Activated CD4-positive, alpha-beta T cell treated with anti-CD3 and anti-CD28 coated beads, Interleukin-2, amount 50 U/mL, for 4 hours (primary cell): Measurements from ENCODE around the gene PHC1.
A peak's percentile ranks its signal among the peaks of the same experiment; 100 is the strongest.
"Not testable (repeated sequence)": the region's sequence is repeated elsewhere in the genome, so short reads cannot be mapped to it uniquely, and the experiment has no call there.

ENCODE experiments used
- DNase-seq, 2 experiments: peaks; one replicate each; pipeline ENCODE4 v3.0.0-alpha.2; 2020

PHC1 gene

GRCh38 chr12:8911606-8912268, 2.6 kb upstream of the PHC1 start:
- DNase-seq, result no peak

- DNase-seq, result no peak
Measured at GRCh38 chr12:8912914-8913313, 1.4 kb upstream of the PHC1 start.

GRCh38 chr12:8913702-8914032, 642 bp upstream of the PHC1 start:
- DNase-seq, result no peak

GRCh38 chr12:8914716-8915526, 612 bp downstream of the PHC1 start:
- peak; percentile 42 to 44 for DNase-seq

- DNase-seq, result no peak
Measured at GRCh38 chr12:8916154-8916553, 1.8 kb downstream of the PHC1 start.

GRCh38 chr12:8917031-8917430, 2.7 kb downstream of the PHC1 start:
- no peak for DNase-seq

- DNase-seq, result no peak
Measured at GRCh38 chr12:8917751-8918150, 3.4 kb downstream of the PHC1 start.

GRCh38 chr12:8919643-8920042, 5.3 kb downstream of the PHC1 start:
- DNase-seq, result not testable (repeated sequence)

GRCh38 chr12:8922544-8922943, 8.2 kb downstream of the PHC1 start:
- DNase-seq, result no peak

GRCh38 chr12:8930655-8931323, 16.5 kb downstream of the PHC1 start:
- not testable (repeated sequence) for DNase-seq

- DNase-seq, result not testable (repeated sequence)
Measured at GRCh38 chr12:8932464-8932863, 18.2 kb downstream of the PHC1 start.

- DNase-seq, result not testable (repeated sequence)
Measured at GRCh38 chr12:8934080-8934479, 19.8 kb downstream of the PHC1 start.

- DNase-seq, result no peak
Measured at GRCh38 chr12:8936735-8937134, 22.4 kb downstream of the PHC1 start.

- not testable (repeated sequence) for DNase-seq
Measured at GRCh38 chr12:8937842-8938442, 23.6 kb downstream of the PHC1 start.

GRCh38 chr12:8941691-8942478, 27.6 kb downstream of the PHC1 start:
- no peak for DNase-seq

- DNase-seq, result no peak
Measured at GRCh38 chr12:8943565-8944186, 29.4 kb downstream of the PHC1 start.

GRCh38 chr12:8946733-8947132, 32.4 kb downstream of the PHC1 start:
- no peak for DNase-seq

- DNase-seq, result no peak
Measured at GRCh38 chr12:8947737-8948136, 33.4 kb downstream of the PHC1 start.

GRCh38 chr12:8948701-8949341, 34.5 kb downstream of the PHC1 start:
- no peak for DNase-seq

GRCh38 chr12:8949342-8950220, 35.3 kb downstream of the PHC1 start, which contains the start of gene M6PR:
Gene M6PR, minus strand, starts transcription at chr12:8949645. Its CDS starts 3,241 bp downstream, at chr12:8946404.
- peak; percentile 83 for DNase-seq

GRCh38 chr12:8950221-8950527, 35.9 kb downstream of the PHC1 start:
- DNase-seq, result no peak
